Stimulated activated CD4-positive, alpha-beta T cell treated with anti-CD3 and anti-CD28 coated beads, Interleukin-15, amount 100 ng/mL, for 48 hours (primary cell): ENCODE results near the gene G3BP1.
"Not testable (repeated sequence)": the region's sequence is repeated elsewhere in the genome, so short reads cannot be mapped to it uniquely, and the experiment has no call there.

ENCODE experiments used
- DNase-seq, 2 donors: peaks; one replicate each; pipeline ENCODE4 v3.0.0-alpha.2; 2020; ENCODE audit warnings: low read depth in 2 of 2

Gene G3BP1

DNA sequence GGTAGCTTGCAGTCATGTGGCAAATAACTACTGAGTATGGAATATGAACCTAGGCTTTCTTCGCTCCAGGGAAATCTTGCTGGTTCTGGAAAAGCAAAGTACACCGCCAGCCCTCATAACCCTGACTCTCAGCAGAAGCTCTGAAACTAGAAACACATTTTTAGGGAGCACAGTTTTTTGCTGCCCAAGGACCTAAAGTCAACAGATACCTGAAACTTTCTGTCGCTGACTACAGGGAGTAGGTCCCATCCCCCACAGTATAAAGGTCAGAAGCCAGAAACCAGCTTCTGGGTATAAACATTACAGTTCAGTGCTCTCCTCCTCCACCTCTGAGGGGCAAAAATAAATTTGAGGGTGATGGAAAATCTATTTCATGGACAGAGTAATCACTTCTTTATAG lies 16.4 kb upstream of the G3BP1 start:
- DNase-seq = no peak

DNA sequence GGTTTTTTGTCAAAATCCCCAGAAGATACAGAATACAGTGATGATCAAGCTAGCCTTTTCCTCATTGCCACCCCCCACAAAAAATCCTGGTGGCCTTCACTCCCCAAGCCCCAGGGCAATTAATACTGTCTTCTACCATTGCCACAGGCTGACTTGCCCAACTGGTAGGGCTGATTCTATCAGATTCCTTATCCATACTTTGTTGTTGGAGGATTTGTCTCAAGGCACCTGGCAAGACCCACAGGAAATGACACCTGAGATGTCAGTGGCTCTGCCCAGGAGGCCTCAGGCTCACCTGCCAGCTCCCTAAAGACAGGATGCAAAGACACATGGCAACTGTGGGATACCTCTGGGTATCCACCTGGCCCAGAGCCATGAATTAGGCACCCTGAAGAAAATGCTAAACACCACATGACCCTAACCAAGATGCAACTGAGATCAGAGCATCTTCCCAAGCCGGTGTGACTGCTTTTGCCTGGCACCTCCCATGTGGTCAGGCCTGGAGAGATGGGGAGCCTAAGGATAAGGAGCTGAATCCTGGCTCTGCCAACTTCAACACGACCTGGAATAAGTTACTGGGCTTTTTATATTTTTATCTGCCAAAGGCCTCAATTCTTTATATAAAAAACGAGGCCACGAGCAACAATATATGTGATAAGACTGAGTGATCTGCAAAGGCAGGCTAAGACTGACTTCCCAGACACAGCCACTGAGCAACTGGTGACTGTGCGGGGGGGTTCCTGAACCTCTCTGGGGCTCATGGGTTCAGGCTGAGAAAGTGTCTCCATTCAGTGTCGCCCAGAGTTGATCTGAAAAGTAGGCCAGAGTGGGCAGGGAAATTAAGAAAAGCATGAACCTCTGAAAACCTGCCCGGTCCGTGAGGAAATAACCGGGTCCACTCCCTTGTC lies 14.3 kb upstream of the G3BP1 start:
- peak in 1 of 2 donors; percentile 20 for DNase-seq

DNA sequence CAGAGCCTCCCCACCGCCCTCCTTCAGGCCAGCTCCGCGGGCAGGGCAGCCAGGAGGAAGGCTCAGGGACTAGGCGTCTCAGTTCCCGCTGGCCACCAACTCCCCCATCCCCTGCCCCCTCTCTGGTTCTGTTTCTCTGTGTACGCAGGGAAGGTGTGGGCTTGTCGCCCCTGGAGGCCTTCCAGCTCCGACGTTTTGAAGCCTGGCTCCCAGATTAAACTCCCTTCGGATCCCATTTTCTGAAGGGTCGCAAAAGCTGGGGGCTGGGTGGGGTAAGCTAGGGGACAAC lies 13.7 kb upstream of the G3BP1 start:
- DNase-seq = no peak

DNA sequence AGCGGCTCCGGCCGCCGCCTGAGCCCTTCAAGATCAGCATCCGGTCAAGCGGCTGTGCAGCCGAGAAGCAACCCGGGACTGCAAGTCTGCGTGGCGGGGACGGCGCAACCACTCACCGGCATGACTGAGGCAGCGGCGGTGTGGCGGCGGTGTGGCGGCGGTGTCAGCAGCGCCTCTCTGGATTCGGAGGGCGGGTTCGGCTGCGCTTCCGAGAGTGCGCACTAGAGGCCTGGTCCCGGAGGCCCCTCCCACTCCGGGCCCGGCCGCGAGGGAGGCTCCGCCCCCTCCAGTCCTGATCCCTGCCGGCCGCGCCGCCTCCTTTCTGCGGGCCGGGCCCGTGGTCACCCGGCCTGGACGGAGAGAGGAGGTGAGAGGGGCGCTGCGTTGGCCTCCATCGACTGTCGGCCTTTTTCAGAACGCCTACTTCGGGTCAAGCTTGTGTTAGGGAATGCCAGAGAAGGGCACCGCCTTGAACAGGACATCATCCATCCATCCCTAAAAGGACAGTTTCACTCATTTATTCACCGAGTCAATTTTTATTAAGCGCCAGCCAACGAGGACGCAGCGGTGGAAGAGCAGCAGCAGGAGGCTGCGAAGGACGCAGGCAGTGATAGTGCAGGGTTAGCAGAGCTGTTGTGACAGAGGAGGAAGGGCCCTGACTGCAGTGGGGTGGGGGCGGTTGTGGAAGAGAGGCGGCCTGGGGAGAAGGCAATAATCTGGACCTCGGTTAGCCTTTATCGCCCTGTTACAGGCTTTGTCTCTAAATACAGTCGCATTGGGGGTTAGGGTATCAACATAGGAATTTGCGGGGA lies 13.1 kb upstream of the G3BP1 start, which contains the start of gene ATOX1:
Gene ATOX1, minus strand, starts transcription at position 202 of the 812 bp plus-strand sequence. Its CDS starts 80 bp downstream, at position 122.
- DNase-seq = peak; percentile 80 to 86

DNA sequence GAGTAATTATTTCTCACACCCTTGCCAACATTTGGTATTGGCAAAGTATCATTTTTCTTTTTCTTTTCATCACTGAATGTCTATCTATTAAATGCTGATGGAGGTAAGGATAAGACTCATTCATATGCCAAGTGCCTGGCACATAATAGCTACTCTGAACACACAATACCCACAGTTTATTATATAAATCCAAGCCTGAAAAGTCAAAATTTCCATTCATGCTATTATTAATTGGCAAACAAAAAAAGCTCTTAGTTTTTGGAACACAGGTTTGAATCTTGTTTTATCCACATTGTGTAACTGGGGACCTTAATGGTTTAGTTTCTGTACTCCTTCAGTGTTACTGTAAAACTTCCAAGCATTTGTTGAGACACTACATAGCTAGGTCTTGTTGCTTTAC lies 7.0 kb upstream of the G3BP1 start:
- no peak for DNase-seq

DNA sequence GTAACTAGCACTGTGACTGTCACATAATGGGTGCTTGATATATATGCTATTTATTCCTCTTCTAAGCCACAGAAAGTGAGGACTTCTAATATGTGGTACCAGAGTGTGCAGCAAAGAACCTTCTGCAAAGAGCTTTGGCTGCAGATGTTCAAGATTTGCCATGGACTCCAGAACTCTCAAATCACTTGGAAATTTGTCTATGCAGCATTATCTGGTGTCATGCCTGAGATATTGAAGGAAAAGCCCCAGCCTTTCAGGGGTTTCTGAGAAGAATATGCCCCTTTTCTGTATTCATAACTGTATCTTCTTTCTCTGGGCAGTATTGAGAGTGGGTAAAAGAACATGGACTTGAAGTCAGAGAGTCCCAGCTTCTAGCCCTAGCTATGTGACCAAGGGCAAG lies 4.8 kb upstream of the G3BP1 start:
- DNase-seq = no peak

DNA sequence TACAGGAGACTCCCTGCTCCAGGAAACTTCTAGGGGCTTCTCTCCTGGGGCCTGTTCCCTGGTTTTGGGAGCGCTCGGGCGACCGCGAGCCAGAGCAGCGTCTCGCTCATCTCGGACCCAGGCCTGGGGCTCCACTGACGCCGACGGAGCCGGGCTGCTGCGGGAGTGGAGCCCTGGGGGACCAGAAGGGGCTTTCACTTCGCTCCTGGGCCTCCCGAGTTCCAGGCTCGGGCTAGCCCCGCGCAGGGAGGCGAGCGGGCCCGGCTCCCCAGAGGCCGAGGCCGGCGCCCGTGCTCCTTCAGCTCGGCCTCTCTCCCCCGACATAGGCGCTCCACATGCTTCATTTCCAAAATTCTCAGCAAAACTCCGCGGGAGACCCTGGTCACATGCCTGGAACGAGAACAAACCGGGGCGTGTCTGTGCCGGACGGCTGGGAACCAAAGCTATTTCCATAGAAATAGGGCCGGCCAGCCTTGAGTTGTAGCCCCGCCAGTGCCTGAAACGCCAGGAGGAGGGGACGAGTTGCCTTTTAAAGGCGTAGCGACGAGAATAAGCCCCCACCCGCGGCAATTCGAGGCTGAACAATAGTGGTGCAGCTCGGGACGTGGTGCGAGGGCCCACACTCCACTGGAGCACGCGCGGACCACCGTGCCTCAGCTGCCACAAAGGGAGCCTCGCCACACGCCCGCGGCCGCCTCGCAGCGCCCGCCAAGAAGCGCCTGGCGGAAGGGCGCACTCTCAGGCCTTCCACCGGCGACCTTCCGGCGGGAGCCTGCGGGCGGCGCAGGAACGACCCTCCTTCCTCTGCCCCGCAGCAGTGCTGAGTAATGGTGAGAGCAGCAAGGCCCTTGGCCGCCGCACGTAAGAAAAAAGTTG lies 1.1 kb upstream of the G3BP1 start:
- DNase-seq = peak; percentile 27 to 44

DNA sequence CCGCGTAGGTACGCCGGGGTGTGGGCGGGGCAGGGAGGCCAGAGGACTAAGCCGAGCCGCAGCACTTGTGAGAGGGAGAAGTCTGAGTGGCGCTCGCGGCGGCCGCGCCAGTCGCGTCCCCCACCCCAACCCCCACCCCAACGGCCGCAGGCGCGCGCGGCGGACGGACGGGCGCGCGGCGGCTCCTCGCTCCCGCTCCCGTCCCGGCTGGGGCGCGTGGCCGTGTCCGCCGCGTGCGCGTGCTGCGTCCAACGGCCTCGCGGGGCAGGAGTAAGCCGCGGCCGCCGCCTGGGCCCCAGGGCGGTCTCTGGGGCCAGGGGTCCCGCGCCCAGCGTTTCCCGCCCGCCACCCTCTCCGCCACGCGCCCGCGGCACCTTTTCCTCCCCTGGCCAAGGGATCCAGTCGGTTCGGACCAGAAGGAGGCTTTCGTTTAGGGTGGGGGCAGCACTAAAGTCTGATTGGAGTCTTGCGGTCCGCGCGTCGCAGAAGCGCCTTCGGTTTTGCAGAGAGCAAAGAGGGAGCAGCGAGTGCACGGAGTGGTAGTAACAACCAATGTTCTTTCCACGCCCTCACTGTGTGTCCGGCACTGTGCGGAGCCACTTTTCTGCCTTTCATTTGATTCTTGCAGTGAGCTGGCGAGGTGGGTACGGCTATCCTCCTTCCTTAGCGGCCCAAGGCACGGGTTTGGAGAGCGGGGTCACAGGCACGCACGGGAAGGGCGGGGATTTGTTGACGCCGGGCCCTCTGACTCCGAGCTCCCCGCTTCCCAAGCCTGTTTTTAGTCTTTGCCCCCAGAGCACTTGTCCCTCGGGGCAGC lies 483 bp downstream of the G3BP1 start:
- peak in 1 of 2 donors; percentile 24 for DNase-seq

DNA sequence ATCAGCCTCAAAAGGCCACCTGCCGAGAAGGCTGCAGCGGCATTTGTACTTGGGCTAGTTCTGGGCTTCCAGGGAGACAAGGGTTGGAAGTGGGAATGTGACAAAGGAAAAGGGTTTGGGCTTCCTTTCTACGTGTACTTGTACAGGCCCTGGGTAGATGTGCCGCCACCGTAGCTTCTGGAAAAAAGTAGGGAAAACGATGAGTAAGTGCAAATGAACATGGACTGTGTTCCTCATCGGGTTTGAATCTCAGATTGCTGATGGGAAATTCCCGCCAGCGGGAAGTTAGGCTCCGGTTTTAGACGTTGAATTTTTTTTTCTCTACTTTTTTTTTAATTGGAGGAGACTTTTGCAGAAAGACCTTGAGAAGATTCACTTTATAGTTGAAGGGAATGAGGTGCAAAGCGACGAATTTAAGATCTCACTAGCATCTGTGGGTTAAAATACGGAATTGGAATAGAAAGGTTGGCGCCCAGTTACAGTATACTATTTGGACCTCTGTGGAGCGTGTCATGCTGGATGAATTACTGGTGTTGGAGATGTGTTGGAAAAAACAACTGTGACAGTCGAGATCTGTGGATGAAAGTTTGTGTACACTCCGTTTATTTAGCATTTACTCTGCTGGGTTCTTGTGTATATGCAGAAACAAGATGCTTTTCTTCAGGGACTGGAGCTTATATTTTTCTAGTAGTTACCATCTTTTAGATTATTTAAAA lies 1.2 kb downstream of the G3BP1 start:
- no peak for DNase-seq

DNA sequence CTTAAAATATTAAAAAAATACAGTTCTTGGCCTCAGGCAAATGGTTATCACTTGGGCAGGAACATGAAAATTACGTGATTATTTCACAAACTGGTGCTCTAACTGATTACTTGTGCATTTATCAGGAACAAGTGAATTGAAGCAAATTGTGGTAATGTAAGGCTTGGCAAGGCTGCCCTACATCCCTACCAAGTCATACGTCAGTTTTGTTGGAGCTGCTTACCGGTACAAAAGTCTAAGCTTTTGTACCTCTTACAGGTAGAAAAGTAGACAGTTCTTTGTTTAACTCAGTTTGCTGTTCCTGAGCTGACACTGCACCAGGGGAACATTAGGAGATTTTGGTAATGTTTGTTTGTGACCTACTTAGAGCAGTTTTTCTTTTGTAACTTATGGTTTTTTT lies 2.2 kb downstream of the G3BP1 start:
- no peak for DNase-seq

DNA sequence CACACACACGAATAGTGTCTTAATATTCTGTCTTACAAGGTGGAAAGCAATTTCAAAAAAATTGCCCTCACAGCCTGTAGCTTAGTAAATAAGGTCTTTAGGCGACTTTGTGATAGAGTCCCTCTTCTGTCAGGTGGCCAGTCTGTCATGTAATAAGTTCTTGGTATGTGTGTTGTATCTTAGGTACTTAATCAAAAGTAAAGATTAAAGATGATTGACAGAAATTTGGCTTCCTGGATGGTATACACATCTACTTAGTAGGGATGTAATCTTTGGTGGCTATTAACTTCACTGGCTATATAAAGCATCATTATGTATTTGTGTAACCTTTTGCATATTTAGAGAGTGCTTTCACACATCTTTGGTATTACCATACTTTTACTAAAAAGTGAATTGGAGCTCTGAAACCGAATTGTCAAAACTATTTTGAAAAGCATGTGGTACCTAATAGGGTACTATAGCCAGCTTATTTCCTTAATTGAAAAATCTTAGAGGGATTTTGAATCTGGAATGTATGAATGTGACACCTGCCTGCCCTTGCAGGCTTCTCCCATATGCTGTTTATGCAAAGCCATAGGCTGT lies 3.4 kb downstream of the G3BP1 start:
- no peak for DNase-seq

DNA sequence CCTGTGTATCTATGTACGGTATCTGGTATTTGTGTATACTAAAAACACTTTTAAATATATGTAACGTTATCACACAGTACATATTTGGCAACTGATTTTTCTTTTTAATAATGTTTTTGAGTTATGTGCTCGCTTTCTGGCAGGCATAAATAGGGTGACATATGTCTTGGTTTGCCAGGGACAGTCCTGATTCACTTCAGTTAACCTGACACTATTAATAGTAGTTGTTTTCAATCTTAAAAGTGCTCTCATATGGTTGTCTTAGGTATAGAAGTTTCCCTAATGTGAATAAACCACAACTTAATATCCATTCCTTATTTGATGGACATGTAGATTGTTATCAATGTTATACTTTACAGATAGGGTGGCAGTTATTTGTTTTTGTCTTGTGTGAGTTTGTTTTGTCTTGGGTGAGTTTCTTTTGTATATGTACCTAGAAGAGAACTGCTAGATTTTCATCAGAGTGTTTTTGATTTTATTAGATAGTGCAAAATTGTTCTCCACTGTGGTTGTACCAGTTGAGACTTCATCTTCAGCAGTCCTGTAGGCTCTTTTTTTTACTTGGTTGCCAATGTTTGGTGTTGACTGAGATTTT lies 7.9 kb downstream of the G3BP1 start:
- DNase-seq = no peak

DNA sequence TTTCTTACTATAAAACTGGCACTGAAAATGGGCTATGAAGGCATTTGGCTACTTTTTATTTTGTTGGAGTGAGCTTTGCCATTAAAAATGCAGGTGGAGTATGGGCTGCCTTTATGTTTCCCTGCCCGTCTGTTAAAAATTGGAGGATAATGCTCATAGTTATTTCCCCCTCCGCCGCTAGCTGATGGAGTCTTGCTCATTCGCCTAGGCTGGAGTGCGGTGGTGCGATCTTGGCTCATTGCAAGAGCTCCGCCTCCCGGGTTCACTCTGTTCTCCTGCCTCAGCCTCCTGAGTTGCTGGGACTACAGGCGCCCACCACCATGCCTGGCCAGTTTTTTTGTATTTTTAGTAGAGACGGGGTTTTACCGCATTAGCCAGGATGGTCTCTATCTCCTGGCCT lies 8.6 kb downstream of the G3BP1 start:
- DNase-seq = no peak

DNA sequence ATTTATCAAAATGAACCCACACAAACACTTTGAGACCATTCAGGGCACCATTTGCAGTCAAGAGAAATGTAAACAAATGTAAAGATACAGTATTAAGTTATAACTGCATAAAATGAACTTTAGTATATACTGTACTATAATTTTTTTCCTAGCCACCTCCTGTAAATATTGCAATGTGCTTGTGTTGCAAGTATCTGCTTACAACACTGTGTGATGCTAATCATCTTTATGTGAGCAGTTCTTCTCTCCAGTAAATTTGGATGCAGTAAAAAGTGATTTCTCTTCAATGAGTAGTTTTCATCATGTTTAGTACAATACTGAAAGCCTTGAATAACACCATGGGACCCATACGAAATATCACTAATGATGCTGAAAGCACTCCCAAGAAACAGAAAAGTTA lies 9.4 kb downstream of the G3BP1 start:
- DNase-seq = no peak

DNA sequence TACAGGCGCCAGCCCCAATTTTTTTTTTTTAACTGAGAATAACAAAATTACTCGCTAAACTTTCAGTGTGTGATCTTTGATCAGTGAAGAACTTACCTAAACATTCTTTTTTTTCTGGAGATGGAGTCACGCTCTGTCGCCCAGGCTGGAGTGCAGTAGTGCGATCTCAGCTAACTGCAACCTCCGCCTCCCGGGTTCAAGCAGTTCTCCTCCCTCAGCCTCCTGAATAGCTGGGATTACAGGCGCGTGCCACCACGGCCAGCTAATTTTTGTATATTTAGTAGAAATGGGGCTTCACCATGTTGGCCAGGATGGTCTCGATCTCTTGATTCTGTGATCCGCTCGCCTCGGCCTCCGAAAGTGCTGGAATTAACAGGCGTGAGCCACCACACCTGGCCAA lies 11.9 kb downstream of the G3BP1 start:
- DNase-seq = not testable (repeated sequence)

DNA sequence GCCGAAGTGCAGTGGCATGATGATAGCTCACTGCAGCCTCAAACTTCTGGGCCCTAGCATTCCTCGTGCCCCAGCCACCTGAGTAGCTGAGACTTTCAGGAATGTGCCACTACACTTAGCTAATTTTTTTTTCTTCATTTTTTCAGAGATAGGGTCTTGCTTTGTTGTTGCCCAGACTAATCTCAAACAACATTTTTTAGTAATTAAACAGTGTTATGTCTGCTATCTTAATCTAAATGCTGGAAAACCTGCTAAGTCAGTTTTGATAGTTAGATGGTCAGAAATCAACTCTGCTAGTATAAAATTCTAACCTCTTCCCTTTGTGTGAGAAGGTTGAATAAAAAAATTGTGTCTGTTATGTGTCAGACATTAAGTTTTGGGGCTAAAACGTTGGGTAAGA lies 12.4 kb downstream of the G3BP1 start:
- DNase-seq = no peak

DNA sequence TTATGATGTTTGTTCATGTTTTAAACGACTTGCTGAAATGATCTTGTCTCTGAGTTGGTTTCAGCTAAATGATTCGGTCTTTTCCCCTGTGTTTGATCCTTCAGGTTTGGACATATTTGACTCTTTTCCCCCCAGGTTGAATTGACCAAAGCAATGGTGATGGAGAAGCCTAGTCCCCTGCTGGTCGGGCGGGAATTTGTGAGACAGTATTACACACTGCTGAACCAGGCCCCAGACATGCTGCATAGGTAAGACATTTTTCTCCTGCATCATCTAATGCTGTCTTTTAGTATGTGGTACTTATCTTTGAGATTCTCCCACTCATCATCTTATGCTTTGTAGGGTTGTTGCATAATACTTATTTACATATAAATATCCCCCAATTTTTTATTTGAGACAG lies 14.7 kb downstream of the G3BP1 start:
- DNase-seq = no peak

DNA sequence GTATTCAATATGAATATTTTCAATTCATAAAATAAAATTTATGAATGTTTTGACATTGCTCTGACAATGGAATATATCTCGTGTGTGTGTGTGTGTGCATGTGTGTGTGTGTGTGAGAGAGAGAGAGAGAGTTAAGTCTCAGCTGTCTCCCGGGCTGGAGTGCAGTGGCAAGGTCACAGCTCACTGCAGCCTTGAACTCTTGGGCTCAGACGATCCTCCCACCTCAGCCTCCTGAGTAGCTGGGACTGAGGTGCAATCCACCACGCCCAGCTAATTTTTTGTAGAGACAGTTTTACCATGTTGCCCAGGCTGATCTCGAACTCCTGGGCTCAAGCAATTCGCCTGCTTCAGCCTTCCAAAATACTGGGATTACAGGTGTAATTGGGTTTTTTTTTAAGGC lies 16.1 kb downstream of the G3BP1 start:
- no peak for DNase-seq

DNA sequence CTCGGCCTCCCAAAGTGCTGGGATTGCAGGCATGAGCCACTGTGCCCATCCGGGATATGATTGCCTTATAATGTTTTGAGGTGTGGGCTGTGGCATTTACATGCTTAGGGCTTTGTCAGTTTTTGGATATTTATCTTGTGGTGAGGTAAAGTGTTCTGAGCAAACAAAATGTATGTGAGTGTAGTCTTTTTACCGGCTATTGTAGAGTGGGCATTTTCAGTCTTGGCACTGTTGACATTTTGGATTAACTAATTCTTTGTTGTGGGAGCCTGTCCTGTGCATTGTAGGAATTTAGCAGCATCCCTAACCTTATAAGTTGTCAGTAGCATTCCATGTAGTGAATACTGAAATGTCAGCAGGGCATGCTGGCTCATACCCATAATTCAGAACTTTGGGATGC lies 21.6 kb downstream of the G3BP1 start:
- DNase-seq = no peak

DNA sequence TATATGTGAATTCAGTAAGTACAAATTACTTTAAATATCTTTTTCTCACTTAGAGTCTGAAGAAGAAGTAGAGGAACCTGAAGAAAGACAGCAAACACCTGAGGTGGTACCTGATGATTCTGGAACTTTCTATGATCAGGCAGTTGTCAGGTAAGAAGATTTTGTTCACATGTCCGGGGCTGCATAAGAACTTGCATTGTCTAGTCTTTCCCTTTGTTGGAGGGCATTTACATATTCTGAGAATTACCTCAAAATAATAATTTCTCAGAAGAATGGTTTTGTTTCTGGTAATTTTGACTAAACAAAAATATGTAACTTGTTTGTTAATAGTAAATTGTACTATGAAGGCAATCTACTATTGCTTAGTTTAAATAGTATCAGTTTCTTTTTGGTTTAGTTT lies 23.7 kb downstream of the G3BP1 start:
- DNase-seq = no peak
